Measurements from ENCODE around the gene KCNAB2. TPM values are rescaled to one million over a fixed set of nuclear protein-coding genes. Genes with fewer than 3 reads are reported as not detected.

The KCNAB2 gene
- total RNA-seq, 1 donor from 2014 or later: 3.1 TPM

DNA sequence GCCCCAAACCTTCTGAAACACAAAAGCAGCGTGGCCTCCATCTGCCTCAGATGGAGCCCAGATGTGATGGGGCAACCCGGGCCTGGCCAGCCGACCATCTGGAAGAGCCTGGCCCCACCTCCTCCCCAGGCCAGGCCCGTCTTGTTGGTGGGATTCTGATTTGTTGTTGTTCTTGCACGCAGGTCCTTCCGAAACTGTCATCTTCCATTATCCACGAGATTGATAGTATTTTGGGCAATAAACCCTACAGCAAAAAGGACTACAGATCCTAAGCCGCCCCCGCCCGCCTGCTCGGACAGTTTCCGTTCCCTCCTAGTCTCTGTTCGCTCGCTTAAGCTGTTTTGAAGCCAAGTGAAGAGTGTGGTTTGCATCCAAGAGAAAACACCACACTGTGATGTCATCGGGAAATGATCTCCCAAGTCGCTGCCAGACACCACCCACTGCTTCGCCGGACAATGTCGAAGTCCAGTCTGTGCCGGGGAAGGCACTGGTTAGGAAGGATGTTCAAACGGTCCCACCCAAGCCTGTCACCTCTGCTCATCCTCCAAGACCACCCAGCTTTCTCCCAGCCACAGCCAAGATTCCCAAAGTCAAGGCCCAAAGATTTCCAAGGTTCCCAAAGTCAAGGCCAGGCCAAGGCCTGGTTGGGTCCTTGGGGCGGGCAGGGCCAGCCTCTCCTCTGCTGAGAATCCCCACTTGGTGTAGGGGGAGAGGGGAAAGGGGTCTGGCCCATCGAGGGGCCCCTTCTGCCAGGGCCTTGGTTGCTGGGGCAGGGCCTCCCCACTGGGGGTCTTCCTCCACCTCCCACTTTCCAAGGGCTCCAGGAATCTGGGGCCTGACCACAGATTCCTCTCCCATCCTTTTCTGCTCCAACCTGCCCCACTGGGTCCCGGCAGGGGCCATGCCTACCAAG lies 52.9 kb downstream of the KCNAB2 start:
- no peaks in the 10 kb centered on the region for H3K4me1 ChIP-seq (ENCODE audit: insufficient read depth, low read length)
- H3K9me3 Mint-ChIP-seq (ENCODE audit: unreplicated experiment): peaks cover 5% of the 10 kb centered on the region
- no peak overlapping the region for H2AFZ ChIP-seq (ENCODE audit: low read depth, low read length)
- TF ChIP-seq, protein P1, sequence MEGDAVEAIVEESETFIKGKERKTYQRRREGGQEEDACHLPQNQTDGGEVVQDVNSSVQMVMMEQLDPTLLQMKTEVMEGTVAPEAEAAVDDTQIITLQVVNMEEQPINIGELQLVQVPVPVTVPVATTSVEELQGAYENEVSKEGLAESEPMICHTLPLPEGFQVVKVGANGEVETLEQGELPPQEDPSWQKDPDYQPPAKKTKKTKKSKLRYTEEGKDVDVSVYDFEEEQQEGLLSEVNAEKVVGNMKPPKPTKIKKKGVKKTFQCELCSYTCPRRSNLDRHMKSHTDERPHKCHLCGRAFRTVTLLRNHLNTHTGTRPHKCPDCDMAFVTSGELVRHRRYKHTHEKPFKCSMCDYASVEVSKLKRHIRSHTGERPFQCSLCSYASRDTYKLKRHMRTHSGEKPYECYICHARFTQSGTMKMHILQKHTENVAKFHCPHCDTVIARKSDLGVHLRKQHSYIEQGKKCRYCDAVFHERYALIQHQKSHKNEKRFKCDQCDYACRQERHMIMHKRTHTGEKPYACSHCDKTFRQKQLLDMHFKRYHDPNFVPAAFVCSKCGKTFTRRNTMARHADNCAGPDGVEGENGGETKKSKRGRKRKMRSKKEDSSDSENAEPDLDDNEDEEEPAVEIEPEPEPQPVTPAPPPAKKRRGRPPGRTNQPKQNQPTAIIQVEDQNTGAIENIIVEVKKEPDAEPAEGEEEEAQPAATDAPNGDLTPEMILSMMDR (IDR thresholded peaks at IDR 0.05; ENCODE audit: insufficient read depth, low read depth, low read length): no peak
- no peak for TF ChIP-seq EZH2 (IDR thresholded peaks at IDR 0.05; ENCODE audit: insufficient read depth, low read length)
- DNase-seq (ENCODE audit: low read depth) (no peak), FAIRE-seq (no peak)
- H3K9ac ChIP-seq (ENCODE audit: low read length): no peak overlapping the region
- H3K27ac ChIP-seq (ENCODE audit: low read depth, low read length): no peak overlapping the region
- H3K36me3 Mint-ChIP-seq (ENCODE audit: low read depth, unreplicated experiment): peaks cover 3% of the 10 kb centered on the region
- H3K27me3 Mint-ChIP-seq (ENCODE audit: low read depth, unreplicated experiment): peaks cover 28% of the 10 kb centered on the region
- no peaks in the 10 kb centered on the region for H4K20me1 ChIP-seq (ENCODE audit: insufficient read depth, low read length)
- no peak overlapping the region for H3K4me3 Mint-ChIP-seq (ENCODE audit: unreplicated experiment)
- no peaks in the 10 kb centered on the region for H3K79me2 ChIP-seq (ENCODE audit: insufficient read depth, low read length)
- H3K36me3 ChIP-seq (ENCODE audit: insufficient read depth, low read length): no peaks in the 10 kb centered on the region
- no peak overlapping the region for H3K4me2 ChIP-seq (ENCODE audit: low read length)
- no peaks in the 10 kb centered on the region for H3K27me3 ChIP-seq (ENCODE audit: insufficient read depth, low read length)
- no peaks in the 10 kb centered on the region for H3K9me3 ChIP-seq (ENCODE audit: insufficient read depth, low read depth, low read length)
- no peak overlapping the region for H3K4me3 ChIP-seq (ENCODE audit: insufficient read depth, low read depth, low read length)
- H3K4me1 Mint-ChIP-seq (ENCODE audit: low read depth, unreplicated experiment): no peaks in the 10 kb centered on the region
- H3K27ac Mint-ChIP-seq (ENCODE audit: unreplicated experiment): no peak overlapping the region

DNA sequence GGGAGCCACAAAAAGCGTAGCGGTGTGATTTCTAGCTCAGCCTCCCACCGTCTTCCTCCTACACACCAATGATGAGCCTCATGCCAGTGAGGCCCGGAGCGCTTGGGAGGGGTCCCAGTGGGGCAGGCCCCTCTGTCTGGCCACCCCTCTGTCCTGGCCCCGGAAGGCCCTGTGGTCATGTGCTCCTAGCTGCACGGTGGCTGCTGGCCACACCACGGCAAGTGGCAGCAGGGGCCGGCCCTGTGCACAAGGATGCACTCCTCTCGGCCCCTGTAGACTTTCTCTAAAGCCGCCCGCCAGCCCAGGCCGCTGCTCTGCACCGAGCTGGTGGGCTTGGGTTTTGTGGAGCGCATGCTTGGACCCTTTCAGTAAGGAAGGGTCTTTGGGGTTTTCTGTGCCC lies 53.6 kb downstream of the KCNAB2 start:
- H3K79me2 ChIP-seq (ENCODE audit: insufficient read depth, low read length): no peaks in the 10 kb centered on the region
- no peaks in the 10 kb centered on the region for H3K27me3 ChIP-seq (ENCODE audit: insufficient read depth, low read length)
- H3K36me3 ChIP-seq (ENCODE audit: insufficient read depth, low read length): no peaks in the 10 kb centered on the region
- no peaks in the 10 kb centered on the region for H4K20me1 ChIP-seq (ENCODE audit: insufficient read depth, low read length)
- no peak overlapping the region for H2AFZ ChIP-seq (ENCODE audit: low read depth, low read length)
- Mint-ChIP-seq H3K36me3 (ENCODE audit: low read depth, unreplicated experiment) (peaks cover 3% of the 10 kb centered on the region), H3K27ac (ENCODE audit: unreplicated experiment) (no peak overlapping the region), H3K4me1 (ENCODE audit: low read depth, unreplicated experiment) (no peaks in the 10 kb centered on the region), H3K9me3 (ENCODE audit: unreplicated experiment) (peaks cover 5% of the 10 kb centered on the region), H3K27me3 (ENCODE audit: low read depth, unreplicated experiment) (peaks cover 23% of the 10 kb centered on the region), H3K4me3 (ENCODE audit: unreplicated experiment) (no peak overlapping the region)
- no peak overlapping the region for H3K27ac ChIP-seq (ENCODE audit: low read depth, low read length)
- DNase-seq (ENCODE audit: low read depth) (no peak), FAIRE-seq (no peak)
- H3K9ac ChIP-seq (ENCODE audit: low read length): no peak overlapping the region
- no peaks in the 10 kb centered on the region for H3K4me1 ChIP-seq (ENCODE audit: insufficient read depth, low read length)
- H3K9me3 ChIP-seq (ENCODE audit: insufficient read depth, low read depth, low read length): no peaks in the 10 kb centered on the region
- no peak overlapping the region for H3K4me2 ChIP-seq (ENCODE audit: low read length)
- TF ChIP-seq, protein P1 (IDR thresholded peaks at IDR 0.05; ENCODE audit: insufficient read depth, low read depth, low read length): no peak
- TF ChIP-seq EZH2 (IDR thresholded peaks at IDR 0.05; ENCODE audit: insufficient read depth, low read length): no peak
- no peak overlapping the region for H3K4me3 ChIP-seq (ENCODE audit: insufficient read depth, low read depth, low read length)

Measured in astrocyte (in vitro differentiated cells and primary cell).